HepG2 (cell line): Measurements from ENCODE around the gene ZMYND19. TPM values are rescaled to one million over a fixed set of nuclear protein-coding genes. Genes with fewer than 3 reads are reported as not detected.
A peak's percentile ranks its signal among the peaks of the same experiment; 100 is the strongest.

Experiments used
- AHDC1 ChIP-seq: sonication (generic); formaldehyde crosslinking; IDR thresholded peaks from 2 replicates; pipeline ENCODE4 v1.5.1; 2020; ENCODE audit warnings: mild to moderate bottlenecking, missing genetic modification reagents, borderline replicate concordance
- BCL6 ChIP-seq: IDR thresholded peaks from 2 replicates; pipeline ENCODE4 v1.6.1; 2016; ENCODE audit warnings: missing genetic modification reagents, missing compliant biosample characterization
- HNRNPLL ChIP-seq: fragments of 200-400 bp; formaldehyde crosslinking; IDR thresholded peaks from 2 replicates; pipeline ENCODE4 v1.6.1; 2017; ENCODE audit warnings: mild to moderate bottlenecking, low read depth, low read length; ENCODE audit not compliant: poor library complexity, severe bottlenecking
- MXD4 ChIP-seq: IDR thresholded peaks from 2 replicates; pipeline ENCODE4 v1.6.1; 2016; ENCODE audit warnings: mild to moderate bottlenecking, missing biosample characterization, missing genetic modification reagents
- NR2F6 ChIP-seq, 2 experiments: IDR thresholded peaks; 2 replicates each; pipeline ENCODE4 v1.6.1; 2016; ENCODE audit warnings: antibody characterized with exemption in 1 of 2, mild to moderate bottlenecking in 1 of 2
- SATB2 ChIP-seq: sonication (generic); formaldehyde crosslinking; IDR thresholded peaks from 2 replicates; pipeline ENCODE4 v1.5.0; 2020; ENCODE audit warnings: missing genetic modification reagents
- ZNF230 ChIP-seq: sonication (generic); formaldehyde crosslinking; IDR thresholded peaks from 2 replicates; pipeline ENCODE4 v1.4.0; 2020; ENCODE audit warnings: mild to moderate bottlenecking, missing genetic modification reagents
- ZNF510 ChIP-seq: sonication (generic); formaldehyde crosslinking; IDR thresholded peaks from 2 replicates; pipeline ENCODE4 v1.4.0; 2020; ENCODE audit warnings: low read depth, mild to moderate bottlenecking, missing genetic modification reagents
- ZNF770 ChIP-seq: sonication (generic); formaldehyde crosslinking; IDR thresholded peaks from 2 replicates; pipeline ENCODE4 v1.5.0; 2020; ENCODE audit warnings: mild to moderate bottlenecking, missing genetic modification reagents
- polyA plus RNA-seq, 8 experiments: library from polyadenylated mRNA; depleted of rRNA in 3 of 8; stranded (reverse) in 7 of 8; unstranded in 1 of 8; fragments of >200 nt; fragmentation: Illumina TruSeq in 4 of 8; extraction: Trizol in 4 of 8; gene quantifications; 2 replicates each; pipeline versions ENCODE4 v1.2.1 to v1.2.3, GENCODE V29; 2011 to 2016; ENCODE audit warnings: low read depth in 4 of 8, missing spikeins in 1 of 8, mixed read lengths in 1 of 8; ENCODE audit not compliant: insufficient read depth in 1 of 8
- total RNA-seq, 5 experiments: library from RNA; depleted of rRNA; stranded (reverse); fragments of >200 nt; fragmentation: Illumina TruSeq; extraction: Trizol; gene quantifications; 2 replicates each; pipeline ENCODE4 v1.2.3, GENCODE V29; 2016; ENCODE audit warnings: low read depth in 1 of 5
- TF ChIP-seq, protein P1 (sequence below): sonication (generic); formaldehyde crosslinking; IDR thresholded peaks from 2 replicates; pipeline ENCODE4 v1.4.0; 2020; ENCODE audit warnings: mild to moderate bottlenecking, missing genetic modification reagents, borderline replicate concordance
- TF ChIP-seq, protein P2 (sequence below): sonication (generic); formaldehyde crosslinking; conservative IDR thresholded peaks from 2 replicates; pipeline ENCODE4 v1.4.0; 2020; ENCODE audit warnings: missing genetic modification reagents
- TF ChIP-seq, protein P3 (sequence below): IDR thresholded peaks from 2 replicates; pipeline ENCODE4 v1.6.1; 2012; ENCODE audit warnings: inconsistent platforms

ZMYND19 gene
- total and polyA plus RNA-seq, 2 of the 13 experiments (the other 11 are each of a cell fraction or from before 2014, with no cell fraction given), result 21.3 to 38.7 TPM

GRCh38 chr9:137618105-137619067, 28.1 kb upstream of the ZMYND19 start, which contains the start of gene EHMT1 (continued):
- TF ChIP-seq, protein P1, sequence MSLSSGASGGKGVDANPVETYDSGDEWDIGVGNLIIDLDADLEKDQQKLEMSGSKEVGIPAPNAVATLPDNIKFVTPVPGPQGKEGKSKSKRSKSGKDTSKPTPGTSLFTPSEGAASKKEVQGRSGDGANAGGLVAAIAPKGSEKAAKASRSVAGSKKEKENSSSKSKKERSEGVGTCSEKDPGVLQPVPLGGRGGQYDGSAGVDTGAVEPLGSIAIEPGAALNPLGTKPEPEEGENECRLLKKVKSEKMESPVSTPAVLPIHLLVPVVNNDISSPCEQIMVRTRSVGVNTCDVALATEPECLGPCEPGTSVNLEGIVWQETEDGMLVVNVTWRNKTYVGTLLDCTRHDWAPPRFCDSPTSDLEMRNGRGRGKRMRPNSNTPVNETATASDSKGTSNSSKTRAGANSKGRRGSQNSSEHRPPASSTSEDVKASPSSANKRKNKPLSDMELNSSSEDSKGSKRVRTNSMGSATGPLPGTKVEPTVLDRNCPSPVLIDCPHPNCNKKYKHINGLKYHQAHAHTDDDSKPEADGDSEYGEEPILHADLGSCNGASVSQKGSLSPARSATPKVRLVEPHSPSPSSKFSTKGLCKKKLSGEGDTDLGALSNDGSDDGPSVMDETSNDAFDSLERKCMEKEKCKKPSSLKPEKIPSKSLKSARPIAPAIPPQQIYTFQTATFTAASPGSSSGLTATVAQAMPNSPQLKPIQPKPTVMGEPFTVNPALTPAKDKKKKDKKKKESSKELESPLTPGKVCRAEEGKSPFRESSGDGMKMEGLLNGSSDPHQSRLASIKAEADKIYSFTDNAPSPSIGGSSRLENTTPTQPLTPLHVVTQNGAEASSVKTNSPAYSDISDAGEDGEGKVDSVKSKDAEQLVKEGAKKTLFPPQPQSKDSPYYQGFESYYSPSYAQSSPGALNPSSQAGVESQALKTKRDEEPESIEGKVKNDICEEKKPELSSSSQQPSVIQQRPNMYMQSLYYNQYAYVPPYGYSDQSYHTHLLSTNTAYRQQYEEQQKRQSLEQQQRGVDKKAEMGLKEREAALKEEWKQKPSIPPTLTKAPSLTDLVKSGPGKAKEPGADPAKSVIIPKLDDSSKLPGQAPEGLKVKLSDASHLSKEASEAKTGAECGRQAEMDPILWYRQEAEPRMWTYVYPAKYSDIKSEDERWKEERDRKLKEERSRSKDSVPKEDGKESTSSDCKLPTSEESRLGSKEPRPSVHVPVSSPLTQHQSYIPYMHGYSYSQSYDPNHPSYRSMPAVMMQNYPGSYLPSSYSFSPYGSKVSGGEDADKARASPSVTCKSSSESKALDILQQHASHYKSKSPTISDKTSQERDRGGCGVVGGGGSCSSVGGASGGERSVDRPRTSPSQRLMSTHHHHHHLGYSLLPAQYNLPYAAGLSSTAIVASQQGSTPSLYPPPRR (CRISPR knock-in tag), result no peak
- TF ChIP-seq ZNF230 (CRISPR knock-in tag) (no peak), BCL6 (CRISPR knock-in tag) (no peak), ZNF510 (0 out of 2 replicates have a peak, but pooled peaks have one; percentile 52), SATB2 (CRISPR knock-in tag) (0 out of 2 replicates have a peak, but pooled peaks have one; percentile 28), MXD4 (CRISPR knock-in tag) (no peak), NR2F6 (IDR thresholded peaks at IDR 0.05) (peak; percentile 64; the same call in 1 of the 2 replicates), NR2F6 (CRISPR knock-in tag; IDR thresholded peaks at IDR 0.05) (peak; percentile 86), HNRNPLL (peak; percentile 57), ZNF770 (peak; percentile 48; the same call in 1 of the 2 replicates), AHDC1 (CRISPR knock-in tag) (0 out of 2 replicates have a peak, but pooled peaks have one; percentile 16)
- TF ChIP-seq, protein P2, sequence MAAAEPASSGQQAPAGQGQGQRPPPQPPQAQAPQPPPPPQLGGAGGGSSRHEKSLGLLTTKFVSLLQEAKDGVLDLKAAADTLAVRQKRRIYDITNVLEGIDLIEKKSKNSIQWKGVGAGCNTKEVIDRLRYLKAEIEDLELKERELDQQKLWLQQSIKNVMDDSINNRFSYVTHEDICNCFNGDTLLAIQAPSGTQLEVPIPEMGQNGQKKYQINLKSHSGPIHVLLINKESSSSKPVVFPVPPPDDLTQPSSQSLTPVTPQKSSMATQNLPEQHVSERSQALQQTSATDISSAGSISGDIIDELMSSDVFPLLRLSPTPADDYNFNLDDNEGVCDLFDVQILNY, result 0 out of 2 replicates have a peak, but pooled peaks have one; percentile 18
- TF ChIP-seq, protein P3, sequence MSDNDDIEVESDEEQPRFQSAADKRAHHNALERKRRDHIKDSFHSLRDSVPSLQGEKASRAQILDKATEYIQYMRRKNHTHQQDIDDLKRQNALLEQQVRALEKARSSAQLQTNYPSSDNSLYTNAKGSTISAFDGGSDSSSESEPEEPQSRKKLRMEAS, result peak; percentile 33; the same call in 1 of the 2 replicates
